Spleen (tissue), 11 donors: ENCODE results near the gene RYR1. TPM values are rescaled to one million over a fixed set of nuclear protein-coding genes. Genes with fewer than 3 reads are reported as not detected.

Source experiments
- DNase-seq: peaks from one replicate; pipeline ENCODE4 v3.0.0-alpha.2; 2020
- H3K27ac ChIP-seq, 8 donors: fragments of 200-600 bp; sonication (generic) in 7 of 8; 1 replicate in 4 of 8; 2 replicates in 4 of 8; pipeline versions ENCODE4 v1.5.0 to v1.8.0; 2016 to 2021; ENCODE audit warnings: inconsistent platforms in 4 of 8, mild to moderate bottlenecking in 4 of 8, moderate library complexity in 1 of 8
- H3K27me3 ChIP-seq, 7 donors: fragments of 200-600 bp; sonication (generic) in 6 of 7; replicated peaks in 1 of 7; 1 replicate in 4 of 7; 2 replicates in 3 of 7; pipeline versions ENCODE4 v1.5.0 to v1.8.0; 2016 to 2021; ENCODE audit warnings: inconsistent platforms in 3 of 7, mild to moderate bottlenecking in 1 of 7
- H3K36me3 ChIP-seq, 6 donors: fragments of 200-600 bp; sonication (generic) in 5 of 6; 1 replicate in 4 of 6; 2 replicates in 2 of 6; pipeline versions ENCODE4 v1.5.0 to v1.8.0; 2016 to 2021; ENCODE audit warnings: inconsistent platforms in 2 of 6
- H3K4me1 ChIP-seq, 6 donors: fragments of 200-600 bp; sonication (generic) in 5 of 6; 1 replicate in 3 of 6; 2 replicates in 3 of 6; pipeline versions ENCODE4 v1.5.0 to v1.8.0; 2016 to 2021; ENCODE audit warnings: inconsistent platforms in 3 of 6
- H3K4me3 ChIP-seq, 8 donors: fragments of 200-600 bp; sonication (generic) in 7 of 8; 1 replicate in 4 of 8; 2 replicates in 4 of 8; pipeline versions ENCODE4 v1.5.0 to v1.8.0; 2016 to 2021; ENCODE audit warnings: inconsistent platforms in 4 of 8, mild to moderate bottlenecking in 4 of 8, moderate library complexity in 2 of 8
- H3K9me3 ChIP-seq, 8 donors: fragments of 200-600 bp; sonication (generic) in 7 of 8; 1 replicate in 4 of 8; 2 replicates in 4 of 8; pipeline versions ENCODE4 v1.5.0 to v1.8.0; 2016 to 2021; ENCODE audit warnings: inconsistent platforms in 4 of 8
- CTCF ChIP-seq, 11 experiments: fragments of 200-600 bp in 7 of 11; fragments of 450-650 bp in 4 of 11; sonication (generic) in 4 of 11; IDR thresholded peaks in 8 of 11; conservative IDR thresholded peaks in 3 of 11; 1 replicate in 7 of 11; 2 replicates in 4 of 11; pipeline versions ENCODE4 v1.4.0 to v1.8.0; 2016 to 2021; ENCODE audit warnings: antibody characterized with exemption in 11 of 11, inconsistent platforms in 4 of 11, mild to moderate bottlenecking in 1 of 11
- POLR2A ChIP-seq, 3 donors: fragments of 450-650 bp; IDR thresholded peaks; one replicate each; pipeline ENCODE4 v1.5.1; 2017; ENCODE audit warnings: antibody characterized with exemption in 3 of 3, mild to moderate bottlenecking in 1 of 3
- POLR2AphosphoS5 ChIP-seq, 3 donors: sonication (generic); formaldehyde crosslinking; IDR thresholded peaks; one replicate each; pipeline ENCODE4 v1.5.1; 2017; ENCODE audit warnings: antibody characterized with exemption in 3 of 3
- WGBS, 5 donors: extraction: QIAGEN DNeasy Blood & Tissue Kit in 3 of 5; methylation state at CpG; one replicate each; pipeline versions ENCODE4 v1.1.5 to v1.1.7; 2013 to 2018; 5-methylcytosine and 5-hydroxymethylcytosine counted together
- intact Hi-C: fragments of 100-400 bp; cut with DNase I; formaldehyde crosslinking; loops from one replicate; pipeline ENCODE4 v1.15.0; 2023; ENCODE audit warnings: low total_unique reads
- polyA plus RNA-seq, 3 donors: library from polyadenylated mRNA; stranded (reverse); fragments of 200-250 nt; gene quantifications; one replicate each; pipeline ENCODE4 v1.2.1, GENCODE V29; 2013
- total RNA-seq, 7 donors: library from RNA; depleted of rRNA in 3 of 7; stranded (reverse); fragments of >200 nt in 3 of 7; fragmentation: NEBNext Ultra II Directional in 4 of 7; extraction: Animal tissue kit (Norgen Biotek cat#: 25700) in 4 of 7; gene quantifications; one replicate each; pipeline versions ENCODE4 v1.1.0 to v1.2.1, GENCODE V29; 2016 to 2021
- donor health status: healthy with polysubstance abuse.
- donor health status: DM: no; HTN: no; CAD: no; lungs with moderate emphysema.
- donor health status: DM: no; HTN: no; CAD: no.
- donor health status: Bipolar disorder and iron deficiency.
- donor health status: healthy.
- donor health status: DM: no; HTN: no; CAD: no.
- donor health status: DM: yes; HTN: yes; CAD: no.

RYR1 gene
- total and polyA plus RNA-seq, 10 donors: 0.32 to 3.2 (median 1.3) TPM

GRCh38 chr19:38394488-38394887, 39.0 kb upstream of the RYR1 start:
- Histone ChIP-seq H3K4me1 (peaks cover 0 to 26% (median 18%) of the 10 kb centered on the region in 6 donors), H3K27ac (no peak overlapping the region), H3K27me3 (peaks cover 0 to 90% (median 42%) of the 10 kb centered on the region in 7 donors), H3K9me3 (no peaks in the 10 kb centered on the region), H3K4me3 (peak overlapping the region in 2 of 8 donors; percentile 13 to 72), H3K36me3 (no peaks in the 10 kb centered on the region)
- intact Hi-C loops: no loop called here
- WGBS, 5 donors: 4 to 15% (median 6%) methylated on average over 11 to 30 of the region's 30 CpGs
- peak; percentile 83 for DNase-seq
- TF ChIP-seq POLR2A (IDR thresholded peaks at IDR 0.05): no peak
- peak in 1 of 3 donors; percentile 20 for TF ChIP-seq POLR2AphosphoS5 (IDR thresholded peaks at IDR 0.05)

- Histone ChIP-seq H3K27me3 (peaks cover 0 to 90% (median 44%) of the 10 kb centered on the region in 7 donors), H3K4me3 (peak overlapping the region; percentile 7 to 72 (median 34)), H3K27ac (peak overlapping the region in 4 of 8 donors; percentile 44 to 69 (median 56)), H3K36me3 (no peaks in the 10 kb centered on the region), H3K9me3 (no peaks in the 10 kb centered on the region), H3K4me1 (peaks cover 0 to 22% (median 16%) of the 10 kb centered on the region in 6 donors)
- TF ChIP-seq POLR2A (IDR thresholded peaks at IDR 0.05) (no peak), POLR2AphosphoS5 (IDR thresholded peaks at IDR 0.05) (peak in 1 of 3 donors; percentile 54), CTCF (IDR thresholded peaks at IDR 0.05 in 8 of 11, conservative IDR thresholded peaks at IDR 0.05 in 3 of 11) (no peak)
- 3 to 10% (median 6%) methylated on average over 2 to 86 of the region's 86 CpGs for WGBS, 5 donors
- intact Hi-C loops: no loop called here
- DNase-seq: no peak
Observed at GRCh38 chr19:38395381-38396114, 37.9 kb upstream of the RYR1 start.

GRCh38 chr19:38399081-38399480, 34.4 kb upstream of the RYR1 start:
- intact Hi-C loops: no loop called here
- H3K27me3 ChIP-seq: peaks cover 0 to 69% (median 44%) of the 10 kb centered on the region in 7 donors
- H3K27ac ChIP-seq: no peak overlapping the region
- no peak for DNase-seq
- no peaks in the 10 kb centered on the region for H3K9me3 ChIP-seq
- TF ChIP-seq POLR2AphosphoS5 (IDR thresholded peaks at IDR 0.05): no peak
- no peak for TF ChIP-seq POLR2A (IDR thresholded peaks at IDR 0.05)
- no peak for TF ChIP-seq CTCF (IDR thresholded peaks at IDR 0.05 in 8 of 11, conservative IDR thresholded peaks at IDR 0.05 in 3 of 11)
- 51 to 68% (median 61%) methylated on average over 8 to 9 of the region's 9 CpGs for WGBS, 5 donors
- no peaks in the 10 kb centered on the region for H3K36me3 ChIP-seq
- H3K4me3 ChIP-seq: no peak overlapping the region
- peaks cover 7 to 36% (median 26%) of the 10 kb centered on the region in 6 donors for H3K4me1 ChIP-seq

GRCh38 chr19:38399537-38399936, 34.0 kb upstream of the RYR1 start:
- WGBS, 5 donors: 52 to 91% (median 73%) methylated on average over 1 of the region's 1 CpG
- Histone ChIP-seq H3K36me3 (no peaks in the 10 kb centered on the region), H3K27me3 (peaks cover 0 to 65% (median 43%) of the 10 kb centered on the region in 7 donors), H3K27ac (no peak overlapping the region), H3K4me1 (peaks cover 8 to 37% (median 28%) of the 10 kb centered on the region in 6 donors), H3K4me3 (no peak overlapping the region), H3K9me3 (no peaks in the 10 kb centered on the region)
- no peak for DNase-seq
- TF ChIP-seq POLR2AphosphoS5 (IDR thresholded peaks at IDR 0.05) (no peak), POLR2A (IDR thresholded peaks at IDR 0.05) (no peak), CTCF (IDR thresholded peaks at IDR 0.05 in 8 of 11, conservative IDR thresholded peaks at IDR 0.05 in 3 of 11) (no peak)
- intact Hi-C loops: no loop called here
